HG02798 (cell line): Measurements from ENCODE around the gene TIMD4.
"Not testable (repeated sequence)": the region's sequence is repeated elsewhere in the genome, so short reads cannot be mapped to it uniquely, and the experiment has no call there.

ENCODE experiments used
- ATAC-seq: cut with Tn5 transposase; IDR thresholded peaks from one replicate; pipeline ENCODE4 v1.9.1; 2021; ENCODE audit warnings: mild to moderate bottlenecking; ENCODE audit not compliant: unreplicated experiment, poor library complexity

The TIMD4 gene

GRCh38 chr5:156963125-156963524 is at the start of gene TIMD4:
TIMD4 (minus strand) TSS chr5:156963226; CDS start chr5:156963198, 28 bp downstream.
- no peak for ATAC-seq

- no peak for ATAC-seq
These were observed 43.2 kb upstream of the TIMD4 start for GRCh38 chr5:157006262-157006661.

- ATAC-seq: peak; percentile 55
These were observed 42.0 kb upstream of the TIMD4 start for GRCh38 chr5:157004893-157005551.

GRCh38 chr5:156991714-156992113 is 28.7 kb upstream of the TIMD4 start:
- no peak for ATAC-seq

GRCh38 chr5:156984064-156984463 is 21.0 kb upstream of the TIMD4 start:
- no peak for ATAC-seq

GRCh38 chr5:156981481-156981880 is 18.5 kb upstream of the TIMD4 start:
- no peak for ATAC-seq

GRCh38 chr5:156974328-156974727 is 11.3 kb upstream of the TIMD4 start:
- no peak for ATAC-seq

GRCh38 chr5:156971848-156972525 is 9.0 kb upstream of the TIMD4 start:
- no peak for ATAC-seq

GRCh38 chr5:156971415-156971814 is 8.4 kb upstream of the TIMD4 start:
- no peak for ATAC-seq

- not testable (repeated sequence) for ATAC-seq
These were observed 4.4 kb upstream of the TIMD4 start for GRCh38 chr5:156967386-156967785.

GRCh38 chr5:156956321-156956720 is 6.7 kb downstream of the TIMD4 start:
- no peak for ATAC-seq

- ATAC-seq: no peak
These were observed 11.7 kb downstream of the TIMD4 start for GRCh38 chr5:156951359-156951758.

GRCh38 chr5:156950716-156951115 is 12.3 kb downstream of the TIMD4 start:
- ATAC-seq: no peak

GRCh38 chr5:156949424-156949823 is 13.6 kb downstream of the TIMD4 start:
- no peak for ATAC-seq

GRCh38 chr5:156947925-156948324 is 15.1 kb downstream of the TIMD4 start:
- ATAC-seq: no peak

GRCh38 chr5:156942064-156942463 is 21.0 kb downstream of the TIMD4 start:
- ATAC-seq: peak; percentile 97

- ATAC-seq: not testable (repeated sequence)
These were observed 22.6 kb downstream of the TIMD4 start for GRCh38 chr5:156940462-156940861.

GRCh38 chr5:156936972-156937371 is 26.1 kb downstream of the TIMD4 start:
- no peak for ATAC-seq

GRCh38 chr5:156934450-156935211 is 28.4 kb downstream of the TIMD4 start:
- peak; percentile 59 for ATAC-seq

- ATAC-seq: no peak
These were observed 33.6 kb downstream of the TIMD4 start for GRCh38 chr5:156929366-156929948.

- no peak for ATAC-seq
These were observed 35.5 kb downstream of the TIMD4 start for GRCh38 chr5:156927545-156927944.
